IMR-90 (cell line): ENCODE measurements around the gene NLGN1. TPM values are rescaled to one million over a fixed set of nuclear protein-coding genes. Genes with fewer than 3 reads are reported as not detected.

Experiments
- ATAC-seq: fragments of 200-7000 bp; cut with Tn5 transposase; 2 replicates; pipeline ENCODE4 v1.9.1; 2020; ENCODE audit warnings: low read depth, mild to moderate bottlenecking, moderate library complexity
- BruUV-seq: library from RNA; stranded (reverse); fragments of 400-500 nt; replicated peaks from 2 replicates; lab custom pipeline; 2021; lab: Mats Ljungman, UMichigan
- CTCF ChIA-PET: fragments of 300-600 bp; formaldehyde crosslinking; extraction: SDS; loops from one replicate; lab custom pipeline; 2021; ENCODE audit warnings: antibody characterized with exemption; lab: Yijun Ruan, JAX
- POLR2A ChIA-PET: fragments of 300-600 bp; sonication (Branson Sonifier 250); formaldehyde crosslinking; loops from one replicate; lab custom pipeline; 2022; ENCODE audit warnings: antibody characterized with exemption; ENCODE audit not compliant: unreplicated experiment; lab: Charles Lee
- DNase-seq: peaks from one replicate; pipeline ENCODE4 v3.0.0; 2013
- H2AFZ ChIP-seq: replicated peaks from 2 replicates; pipeline ENCODE3; 2013; ENCODE audit warnings: low read length, mild to moderate bottlenecking; ENCODE audit not compliant: poor library complexity
- H2AK5ac ChIP-seq: 2 replicates; pipeline ENCODE4 v1.6.1; 2013; ENCODE audit warnings: low read depth, low read length, inconsistent platforms
- H2AK9ac ChIP-seq: replicated peaks from 2 replicates; pipeline ENCODE3; 2013; ENCODE audit warnings: mild to moderate bottlenecking, low read depth, low read length, moderate library complexity; ENCODE audit not compliant: poor library complexity
- H2BK120ac ChIP-seq: 2 replicates; pipeline ENCODE4 v1.6.1; 2013; ENCODE audit warnings: low read depth, low read length, inconsistent platforms
- H2BK15ac ChIP-seq: 3 replicates; pipeline ENCODE4 v1.6.1; 2013; ENCODE audit warnings: low read depth, low read length, inconsistent platforms
- H2BK20ac ChIP-seq: 2 replicates; pipeline ENCODE4 v1.6.1; 2013; ENCODE audit warnings: low read depth, mild to moderate bottlenecking, inconsistent platforms, low read length, moderate library complexity
- H2BK5ac ChIP-seq: 2 replicates; pipeline ENCODE4 v1.6.1; 2013; ENCODE audit warnings: mild to moderate bottlenecking, low read depth, low read length, inconsistent platforms; ENCODE audit not compliant: poor library complexity, severe bottlenecking
- H3K14ac ChIP-seq: replicated peaks from 2 replicates; pipeline ENCODE4 v1.6.1; 2013; ENCODE audit warnings: low read depth, low read length, inconsistent platforms
- H3K18ac ChIP-seq: 2 replicates; pipeline ENCODE4 v1.6.1; 2013; ENCODE audit warnings: low read depth, low read length, control low read depth
- H3K23ac ChIP-seq: 2 replicates; pipeline ENCODE4 v1.6.1; 2013; ENCODE audit warnings: low read depth, low read length, inconsistent platforms
- H3K27ac ChIP-seq: 2 replicates; pipeline ENCODE4 v1.5.1; 2013; ENCODE audit warnings: mild to moderate bottlenecking, control low read depth, low read length; ENCODE audit not compliant: insufficient read depth
- H3K27me3 ChIP-seq: 2 replicates; pipeline ENCODE4 v1.6.1; 2013; ENCODE audit warnings: low read length; ENCODE audit not compliant: control insufficient read depth, insufficient read depth
- H3K36me3 ChIP-seq: 2 replicates; pipeline ENCODE4 v1.6.1; 2013; ENCODE audit warnings: low read length, mixed read lengths; ENCODE audit not compliant: control insufficient read depth, insufficient read depth
- H3K4ac ChIP-seq: 2 replicates; pipeline ENCODE4 v1.6.1; 2013; ENCODE audit warnings: low read depth, low read length, inconsistent platforms
- H3K4me1 ChIP-seq: 2 replicates; pipeline ENCODE4 v1.6.1; 2013; ENCODE audit warnings: low read length, mixed read lengths; ENCODE audit not compliant: control insufficient read depth, insufficient read depth
- H3K4me2 ChIP-seq: 2 replicates; pipeline ENCODE4 v1.6.1; 2013; ENCODE audit warnings: low read depth, mild to moderate bottlenecking, control low read depth, low read length, moderate library complexity
- H3K4me3 ChIP-seq: 2 replicates; pipeline ENCODE4 v1.5.1; 2013; ENCODE audit warnings: low read depth, mild to moderate bottlenecking, control low read depth, low read length, moderate library complexity; ENCODE audit not compliant: insufficient read depth
- H3K56ac ChIP-seq: 2 replicates; pipeline ENCODE4 v1.6.1; 2013; ENCODE audit warnings: low read length, inconsistent platforms; ENCODE audit not compliant: insufficient read depth; ENCODE audit errors: extremely low read depth
- H3K79me1 ChIP-seq, 2 experiments: 2 replicates each; pipeline ENCODE4 v1.6.1; 2013; ENCODE audit warnings: low read length in 2 of 2, inconsistent platforms in 1 of 2, low read depth in 1 of 2
- H3K9ac ChIP-seq: 2 replicates; pipeline ENCODE4 v1.6.1; 2013; ENCODE audit warnings: low read depth, low read length, control low read depth
- H3K9me1 ChIP-seq: 2 replicates; pipeline ENCODE4 v1.6.1; 2013; ENCODE audit warnings: low read length, inconsistent platforms; ENCODE audit not compliant: insufficient read depth
- H3K9me3 ChIP-seq: 2 replicates; pipeline ENCODE4 v1.6.1; 2013; ENCODE audit warnings: low read length; ENCODE audit not compliant: control insufficient read depth, insufficient read depth
- H4K20me1 ChIP-seq: 2 replicates; pipeline ENCODE4 v1.6.1; 2013; ENCODE audit warnings: low read length, inconsistent platforms; ENCODE audit not compliant: insufficient read depth
- H4K5ac ChIP-seq: 2 replicates; pipeline ENCODE4 v1.6.1; 2013; ENCODE audit warnings: mild to moderate bottlenecking, low read depth, low read length, control low read depth
- H4K8ac ChIP-seq, 2 experiments: 2 replicates each; pipeline ENCODE4 v1.6.1; 2013; ENCODE audit warnings: low read depth in 2 of 2, low read length in 2 of 2, control low read depth in 1 of 2, inconsistent platforms in 1 of 2
- H4K91ac ChIP-seq: 2 replicates; pipeline ENCODE4 v1.6.1; 2013; ENCODE audit warnings: low read depth, low read length, inconsistent platforms; ENCODE audit not compliant: insufficient read depth
- BHLHE40 ChIP-seq: fragments of 150-350 bp; IDR thresholded peaks from 2 replicates; pipeline ENCODE4 v1.6.1; 2016; ENCODE audit warnings: mild to moderate bottlenecking, low read depth, low read length
- CEBPB ChIP-seq: IDR thresholded peaks from 2 replicates; pipeline ENCODE4 v1.6.1; 2012; ENCODE audit warnings: low read depth, low read length, improper control_type of control experiment
- CHD1 ChIP-seq: IDR thresholded peaks from 2 replicates; pipeline ENCODE4 v1.6.1; 2012; ENCODE audit warnings: low read depth, low read length, improper control_type of control experiment
- CTCF ChIP-seq: conservative IDR thresholded peaks from 2 replicates; pipeline ENCODE4 v1.5.1; 2012; ENCODE audit warnings: mild to moderate bottlenecking, low read depth, low read length, improper control_type of control experiment
- ELK1 ChIP-seq: fragments of 150-350 bp; IDR thresholded peaks from 2 replicates; pipeline ENCODE4 v1.6.1; 2016; ENCODE audit warnings: low read depth, mild to moderate bottlenecking, low read length, moderate library complexity, borderline replicate concordance
- FOS ChIP-seq: fragments of 150-350 bp; IDR thresholded peaks from 2 replicates; pipeline ENCODE4 v1.6.1; 2016; ENCODE audit warnings: low read depth, low read length
- MAFK ChIP-seq: IDR thresholded peaks from 2 replicates; pipeline ENCODE4 v1.6.1; 2012; ENCODE audit warnings: low read depth, low read length, improper control_type of control experiment
- MAZ ChIP-seq: IDR thresholded peaks from 2 replicates; pipeline ENCODE4 v1.6.1; 2012; ENCODE audit warnings: low read depth, mild to moderate bottlenecking, low read length, improper control_type of control experiment, moderate library complexity, borderline replicate concordance
- MXI1 ChIP-seq: IDR thresholded peaks from 2 replicates; pipeline ENCODE4 v1.6.1; 2012; ENCODE audit warnings: low read depth, mild to moderate bottlenecking, low read length, moderate library complexity, borderline replicate concordance
- NFE2L2 ChIP-seq: fragments of 150-350 bp; IDR thresholded peaks from 2 replicates; pipeline ENCODE4 v1.6.1; 2016; ENCODE audit warnings: low read depth, mild to moderate bottlenecking, low read length
- POLR2A ChIP-seq: IDR thresholded peaks from 2 replicates; pipeline ENCODE4 v1.6.1; 2012; ENCODE audit warnings: mild to moderate bottlenecking, low read depth, low read length
- RAD21 ChIP-seq: IDR thresholded peaks from 2 replicates; pipeline ENCODE4 v1.6.1; 2012; ENCODE audit warnings: low read length, improper control_type of control experiment
- RCOR1 ChIP-seq: IDR thresholded peaks from 2 replicates; pipeline ENCODE4 v1.6.1; 2012; ENCODE audit warnings: mild to moderate bottlenecking, low read length, improper control_type of control experiment; ENCODE audit not compliant: insufficient replicate concordance
- RFX5 ChIP-seq: IDR thresholded peaks from 2 replicates; pipeline ENCODE4 v1.8.0; 2012; ENCODE audit warnings: low read depth, mild to moderate bottlenecking, low read length, moderate library complexity
- SMC3 ChIP-seq: fragments of 150-350 bp; IDR thresholded peaks from 2 replicates; pipeline ENCODE4 v1.6.1; 2016; ENCODE audit warnings: low read depth, mild to moderate bottlenecking, antibody characterized with exemption, low read length, moderate library complexity
- USF2 ChIP-seq: fragments of 150-350 bp; IDR thresholded peaks from 2 replicates; pipeline ENCODE4 v1.6.1; 2017; ENCODE audit warnings: mild to moderate bottlenecking, antibody characterized with exemption, low read length, low read depth
- WGBS, 2 experiments: methylation state at CpG; one replicate each; pipeline versions ENCODE4 v1.1.5 to v1.1.7; 2013; ENCODE audit warnings: missing lambda C conversion rate in 2 of 2; ENCODE audit not compliant: insufficient read length in 1 of 2; ENCODE audit errors: extremely low coverage in 2 of 2; 5-methylcytosine and 5-hydroxymethylcytosine counted together
- dilution Hi-C: fragments of 300-500 bp; cut with HindIII; formaldehyde crosslinking; loops from one replicate; pipeline ENCODE4 v1.14.3; 2018; ENCODE audit warnings: low sequenced_read_pairs; ENCODE audit not compliant: unreplicated experiment
- in situ Hi-C: fragments of 300-500 bp; cut with MboI; formaldehyde crosslinking; loops from 3 replicates; pipeline ENCODE4 v1.14.3; 2019; ENCODE audit warnings: low sequenced_read_pairs, inconsistent platforms, mixed read lengths
- intact Hi-C: fragments of 100-400 bp; cut with micrococcal nuclease; formaldehyde crosslinking; loops from 2 replicates; pipeline ENCODE4 v1.10.0; 2022
- polyA plus RNA-seq, 3 experiments: library from polyadenylated mRNA; depleted of rRNA; stranded (reverse); fragments of >200 nt; gene quantifications; 2 replicates each; pipeline ENCODE4 v1.2.3, GENCODE V29; 2012; ENCODE audit warnings: low replicate concordance in 1 of 3
- total RNA-seq: library from RNA; depleted of rRNA; stranded (reverse); fragments of >200 nt; gene quantifications from 2 replicates; pipeline ENCODE4 v1.2.3, GENCODE V29; 2012

NLGN1 gene
- total and polyA plus RNA-seq, 2 of the 4 experiments (the other 2 are of a cell fraction) = 1.8 to 12.5 TPM

GRCh38 chr3:173402656-173403055 is 5.1 kb downstream of the NLGN1 start:
- no CpG with 5 or more reads among the region's 2 CpGs for WGBS, 2 experiments
- ATAC-seq (no peak), DNase-seq (no peak)
- Histone ChIP-seq H3K14ac (no peak overlapping the region), H2BK5ac (no peak overlapping the region), H3K36me3 (no peaks in the 10 kb centered on the region), H2BK15ac (no peak overlapping the region), H3K79me1 (no peaks in the 10 kb centered on the region), H3K9ac (no peak overlapping the region), H3K27me3 (no peaks in the 10 kb centered on the region), H4K91ac (no peak overlapping the region), H3K4ac (no peak overlapping the region), H2AK9ac (no peak overlapping the region), H2AK5ac (no peak overlapping the region), H2BK20ac (no peak overlapping the region), H3K18ac (no peak overlapping the region), H3K4me2 (no peak overlapping the region), H3K9me3 (no peaks in the 10 kb centered on the region), H4K20me1 (no peaks in the 10 kb centered on the region), H3K4me1 (no peaks in the 10 kb centered on the region), H2AFZ (no peak overlapping the region), H3K4me3 (no peak overlapping the region), H3K56ac (no peak overlapping the region), H4K8ac (no peak overlapping the region), H2BK120ac (no peak overlapping the region), H3K23ac (no peak overlapping the region), H3K27ac (no peak overlapping the region), H3K9me1 (no peaks in the 10 kb centered on the region; the same call in 1 of the 2 replicates), H4K5ac (no peak overlapping the region)
- ChIA-PET CTCF (no interaction called here), POLR2A (no interaction called here)
- BruUV-seq = no TSS peak
- intact Hi-C loops = no loop called here
- TF ChIP-seq CEBPB (no peak), SMC3 (no peak), POLR2A (no peak), CTCF (no peak), ELK1 (no peak), MXI1 (no peak), BHLHE40 (no peak), CHD1 (no peak), MAFK (no peak), USF2 (no peak), RFX5 (no peak), NFE2L2 (no peak), RAD21 (no peak), RCOR1 (no peak), MAZ (no peak), FOS (no peak)
- dilution Hi-C loops = no loop called here
- in situ Hi-C loops = no loop called here
